ENCODE data around the gene DHX36. TPM values are rescaled to one million over a fixed set of nuclear protein-coding genes. Genes with fewer than 3 reads are reported as not detected.

Gene DHX36, protein sequence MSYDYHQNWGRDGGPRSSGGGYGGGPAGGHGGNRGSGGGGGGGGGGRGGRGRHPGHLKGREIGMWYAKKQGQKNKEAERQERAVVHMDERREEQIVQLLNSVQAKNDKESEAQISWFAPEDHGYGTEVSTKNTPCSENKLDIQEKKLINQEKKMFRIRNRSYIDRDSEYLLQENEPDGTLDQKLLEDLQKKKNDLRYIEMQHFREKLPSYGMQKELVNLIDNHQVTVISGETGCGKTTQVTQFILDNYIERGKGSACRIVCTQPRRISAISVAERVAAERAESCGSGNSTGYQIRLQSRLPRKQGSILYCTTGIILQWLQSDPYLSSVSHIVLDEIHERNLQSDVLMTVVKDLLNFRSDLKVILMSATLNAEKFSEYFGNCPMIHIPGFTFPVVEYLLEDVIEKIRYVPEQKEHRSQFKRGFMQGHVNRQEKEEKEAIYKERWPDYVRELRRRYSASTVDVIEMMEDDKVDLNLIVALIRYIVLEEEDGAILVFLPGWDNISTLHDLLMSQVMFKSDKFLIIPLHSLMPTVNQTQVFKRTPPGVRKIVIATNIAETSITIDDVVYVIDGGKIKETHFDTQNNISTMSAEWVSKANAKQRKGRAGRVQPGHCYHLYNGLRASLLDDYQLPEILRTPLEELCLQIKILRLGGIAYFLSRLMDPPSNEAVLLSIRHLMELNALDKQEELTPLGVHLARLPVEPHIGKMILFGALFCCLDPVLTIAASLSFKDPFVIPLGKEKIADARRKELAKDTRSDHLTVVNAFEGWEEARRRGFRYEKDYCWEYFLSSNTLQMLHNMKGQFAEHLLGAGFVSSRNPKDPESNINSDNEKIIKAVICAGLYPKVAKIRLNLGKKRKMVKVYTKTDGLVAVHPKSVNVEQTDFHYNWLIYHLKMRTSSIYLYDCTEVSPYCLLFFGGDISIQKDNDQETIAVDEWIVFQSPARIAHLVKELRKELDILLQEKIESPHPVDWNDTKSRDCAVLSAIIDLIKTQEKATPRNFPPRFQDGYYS
- 117 TPM for total RNA-seq

GRCh38 chr3:154323891-154324738 lies at the start of gene DHX36:
Gene DHX36 (minus strand): TSS chr3:154324487. CDS start chr3:154324416, 71 bp downstream.
- H3K27me3 ChIP-seq (ENCODE audit: insufficient read depth, low read length), result no peaks in the 10 kb centered on the region
- peaks cover 39% of the 10 kb centered on the region for H3K4me1 ChIP-seq (ENCODE audit: insufficient read depth, low read length)
- H3K9me3 ChIP-seq (ENCODE audit: low read depth, low read length), result no peaks in the 10 kb centered on the region
- peak within 1 kb of the TSS; percentile 77 for H3K4me3 ChIP-seq (ENCODE audit: low read length)

DNA sequence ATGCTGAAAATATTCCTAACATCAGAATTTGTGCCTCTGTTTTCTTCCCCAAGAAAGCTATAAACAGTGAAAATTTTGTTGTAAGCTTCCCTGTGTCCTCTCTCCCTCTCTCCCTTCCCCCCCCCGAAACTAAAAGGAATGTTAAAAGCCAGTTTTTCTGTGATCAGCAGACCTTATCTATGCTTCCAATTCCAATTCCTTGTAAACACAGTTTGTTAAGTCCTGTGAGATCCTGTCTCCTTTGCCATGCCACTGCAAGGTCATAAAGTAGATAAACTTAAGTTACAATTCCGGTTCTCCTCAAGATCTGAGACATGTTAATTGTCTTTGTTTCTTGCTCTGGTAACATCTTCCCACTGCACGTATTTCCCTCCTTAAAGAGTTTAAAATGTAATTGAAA lies 42.9 kb upstream of the DHX36 start:
- Histone ChIP-seq H3K27me3 (ENCODE audit: insufficient read depth, low read length) (no peaks in the 10 kb centered on the region), H3K4me3 (ENCODE audit: low read length) (no peak overlapping the region), H3K9me3 (ENCODE audit: low read depth, low read length) (no peaks in the 10 kb centered on the region), H3K4me1 (ENCODE audit: insufficient read depth, low read length) (no peaks in the 10 kb centered on the region)

GRCh38 chr3:154364849-154365248 lies 40.6 kb upstream of the DHX36 start:
- Histone ChIP-seq H3K27me3 (ENCODE audit: insufficient read depth, low read length) (no peaks in the 10 kb centered on the region), H3K4me1 (ENCODE audit: insufficient read depth, low read length) (no peaks in the 10 kb centered on the region), H3K4me3 (ENCODE audit: low read length) (no peak overlapping the region), H3K9me3 (ENCODE audit: low read depth, low read length) (no peaks in the 10 kb centered on the region)

GRCh38 chr3:154361099-154361498 lies 36.8 kb upstream of the DHX36 start:
- Histone ChIP-seq H3K4me1 (ENCODE audit: insufficient read depth, low read length) (no peaks in the 10 kb centered on the region), H3K4me3 (ENCODE audit: low read length) (no peak overlapping the region), H3K9me3 (ENCODE audit: low read depth, low read length) (no peaks in the 10 kb centered on the region), H3K27me3 (ENCODE audit: insufficient read depth, low read length) (no peaks in the 10 kb centered on the region)

- H3K4me3 ChIP-seq (ENCODE audit: low read length), result no peak overlapping the region
- no peaks in the 10 kb centered on the region for H3K27me3 ChIP-seq (ENCODE audit: insufficient read depth, low read length)
- no peaks in the 10 kb centered on the region for H3K9me3 ChIP-seq (ENCODE audit: low read depth, low read length)
- H3K4me1 ChIP-seq (ENCODE audit: insufficient read depth, low read length), result no peaks in the 10 kb centered on the region
These were observed 31.7 kb upstream of the DHX36 start for GRCh38 chr3:154356009-154356408.

- H3K4me1 ChIP-seq (ENCODE audit: insufficient read depth, low read length), result no peaks in the 10 kb centered on the region
- H3K9me3 ChIP-seq (ENCODE audit: low read depth, low read length), result no peaks in the 10 kb centered on the region
- H3K4me3 ChIP-seq (ENCODE audit: low read length), result no peak overlapping the region
- peaks cover 5% of the 10 kb centered on the region for H3K27me3 ChIP-seq (ENCODE audit: insufficient read depth, low read length)
These were observed 24.9 kb upstream of the DHX36 start for GRCh38 chr3:154349223-154349622.

DNA sequence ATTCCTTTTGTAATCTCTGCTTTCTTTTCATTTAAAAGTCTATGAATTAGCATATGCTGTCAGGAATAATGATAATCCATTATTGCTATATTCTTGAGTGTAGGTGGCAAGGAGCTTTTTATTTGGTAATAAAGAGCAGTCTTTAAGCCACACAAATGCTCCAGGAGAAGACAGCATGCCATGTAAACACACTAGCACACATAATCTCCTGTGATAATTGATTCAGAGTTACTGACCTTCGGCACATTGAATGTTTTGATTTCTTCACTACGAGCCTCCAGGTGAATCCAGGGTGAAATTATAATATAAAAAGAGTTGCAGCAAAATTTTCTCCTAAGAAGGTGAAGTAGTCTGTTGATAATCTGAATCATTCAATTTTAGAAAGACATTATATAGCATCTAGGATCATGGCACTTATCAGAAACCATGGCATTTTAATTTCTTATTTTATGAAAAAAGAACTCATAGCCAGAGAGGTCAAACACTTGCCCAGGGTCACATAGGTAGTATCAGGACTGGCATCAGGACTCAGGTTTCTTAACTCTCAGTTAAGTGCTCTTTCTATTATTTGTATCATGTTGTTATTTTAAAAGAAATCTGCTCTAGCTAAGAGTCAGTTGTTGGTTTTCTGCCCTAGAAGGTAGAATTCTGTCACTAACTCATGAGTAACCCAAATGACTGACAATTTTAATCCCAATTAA lies 21.3 kb upstream of the DHX36 start:
- no peaks in the 10 kb centered on the region for H3K9me3 ChIP-seq (ENCODE audit: low read depth, low read length)
- H3K27me3 ChIP-seq (ENCODE audit: insufficient read depth, low read length), result peaks cover 6% of the 10 kb centered on the region
- H3K4me3 ChIP-seq (ENCODE audit: low read length), result no peak overlapping the region
- H3K4me1 ChIP-seq (ENCODE audit: insufficient read depth, low read length), result no peaks in the 10 kb centered on the region

DNA sequence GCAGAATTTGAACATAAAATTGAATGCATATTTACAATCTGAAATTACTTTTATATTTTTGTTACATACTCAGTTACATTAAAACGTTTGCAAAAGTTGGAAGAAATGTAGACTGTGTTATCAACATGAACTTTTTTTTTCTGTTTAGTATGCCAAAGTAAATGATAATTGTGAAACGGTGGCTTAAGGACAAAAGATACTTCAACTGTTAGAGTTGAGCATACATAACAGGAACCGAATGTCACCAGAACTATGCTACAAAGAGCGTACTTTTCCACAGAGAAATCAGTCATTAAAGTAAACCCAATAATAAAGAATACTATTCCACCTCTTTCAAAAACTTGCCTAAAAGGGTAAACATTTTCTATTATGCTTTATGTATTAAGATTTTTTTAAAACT lies 14.3 kb upstream of the DHX36 start:
- H3K4me3 ChIP-seq (ENCODE audit: low read length), result no peak overlapping the region
- H3K9me3 ChIP-seq (ENCODE audit: low read depth, low read length), result no peaks in the 10 kb centered on the region
- H3K27me3 ChIP-seq (ENCODE audit: insufficient read depth, low read length), result peaks cover 3% of the 10 kb centered on the region
- no peaks in the 10 kb centered on the region for H3K4me1 ChIP-seq (ENCODE audit: insufficient read depth, low read length)

DNA sequence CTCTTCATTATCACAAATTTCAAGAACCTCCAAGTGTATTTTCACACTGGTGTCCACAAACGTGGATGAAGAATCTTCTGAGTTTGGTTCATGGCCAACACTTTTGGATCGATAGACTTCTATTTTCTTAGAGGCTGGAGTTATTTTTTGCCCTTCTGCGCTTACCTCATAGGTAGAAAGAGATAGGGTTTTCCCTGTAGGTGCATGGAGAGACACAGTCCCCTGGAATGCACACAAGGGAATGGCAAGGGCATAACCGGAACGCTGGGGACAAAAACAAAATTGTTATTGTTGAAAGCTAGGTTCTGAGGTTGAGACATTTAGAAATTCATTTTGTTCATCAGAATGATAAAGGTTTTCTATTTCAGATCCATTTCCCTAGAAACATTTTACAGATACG lies 13.7 kb upstream of the DHX36 start:
- no peaks in the 10 kb centered on the region for H3K4me1 ChIP-seq (ENCODE audit: insufficient read depth, low read length)
- peaks cover 3% of the 10 kb centered on the region for H3K27me3 ChIP-seq (ENCODE audit: insufficient read depth, low read length)
- H3K4me3 ChIP-seq (ENCODE audit: low read length), result no peak overlapping the region
- no peaks in the 10 kb centered on the region for H3K9me3 ChIP-seq (ENCODE audit: low read depth, low read length)

GRCh38 chr3:154334973-154335420 lies 10.7 kb upstream of the DHX36 start:
- Histone ChIP-seq H3K9me3 (ENCODE audit: low read depth, low read length) (no peaks in the 10 kb centered on the region), H3K27me3 (ENCODE audit: insufficient read depth, low read length) (no peaks in the 10 kb centered on the region), H3K4me3 (ENCODE audit: low read length) (no peak overlapping the region), H3K4me1 (ENCODE audit: insufficient read depth, low read length) (no peaks in the 10 kb centered on the region)

GRCh38 chr3:154327871-154328270 lies 3.6 kb upstream of the DHX36 start:
- H3K27me3 ChIP-seq (ENCODE audit: insufficient read depth, low read length), result no peaks in the 10 kb centered on the region
- no peak overlapping the region for H3K4me3 ChIP-seq (ENCODE audit: low read length)
- H3K9me3 ChIP-seq (ENCODE audit: low read depth, low read length), result no peaks in the 10 kb centered on the region

DNA sequence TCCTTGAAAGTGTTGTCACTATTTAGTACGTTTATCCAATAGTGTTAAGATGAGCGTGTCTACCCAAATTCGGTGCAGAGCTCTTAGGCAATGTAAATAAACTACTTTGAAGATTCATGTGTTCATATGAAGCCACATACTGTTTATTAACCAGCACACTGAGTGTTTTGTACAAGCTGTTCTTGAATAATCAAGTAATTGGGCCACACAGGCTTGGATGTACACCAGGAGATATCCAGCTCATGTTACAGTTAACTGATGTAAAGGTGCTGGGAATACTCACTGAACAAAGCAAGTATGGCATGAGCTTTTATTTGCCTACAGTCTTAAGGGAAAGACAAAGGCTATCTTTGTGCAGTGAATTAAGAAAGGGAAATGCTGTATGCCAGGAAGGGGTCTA lies 632 bp upstream of the DHX36 start:
- Histone ChIP-seq H3K4me1 (ENCODE audit: insufficient read depth, low read length) (peaks cover 33% of the 10 kb centered on the region), H3K9me3 (ENCODE audit: low read depth, low read length) (no peaks in the 10 kb centered on the region), H3K27me3 (ENCODE audit: insufficient read depth, low read length) (no peaks in the 10 kb centered on the region), H3K4me3 (ENCODE audit: low read length) (peak overlapping the region; percentile 77)

More at GRCh38 chr3:154327871-154328270, 3.6 kb upstream of the DHX36 start:
- peaks cover 9% of the 10 kb centered on the region for H3K4me1 ChIP-seq (ENCODE audit: insufficient read depth, low read length)

DNA sequence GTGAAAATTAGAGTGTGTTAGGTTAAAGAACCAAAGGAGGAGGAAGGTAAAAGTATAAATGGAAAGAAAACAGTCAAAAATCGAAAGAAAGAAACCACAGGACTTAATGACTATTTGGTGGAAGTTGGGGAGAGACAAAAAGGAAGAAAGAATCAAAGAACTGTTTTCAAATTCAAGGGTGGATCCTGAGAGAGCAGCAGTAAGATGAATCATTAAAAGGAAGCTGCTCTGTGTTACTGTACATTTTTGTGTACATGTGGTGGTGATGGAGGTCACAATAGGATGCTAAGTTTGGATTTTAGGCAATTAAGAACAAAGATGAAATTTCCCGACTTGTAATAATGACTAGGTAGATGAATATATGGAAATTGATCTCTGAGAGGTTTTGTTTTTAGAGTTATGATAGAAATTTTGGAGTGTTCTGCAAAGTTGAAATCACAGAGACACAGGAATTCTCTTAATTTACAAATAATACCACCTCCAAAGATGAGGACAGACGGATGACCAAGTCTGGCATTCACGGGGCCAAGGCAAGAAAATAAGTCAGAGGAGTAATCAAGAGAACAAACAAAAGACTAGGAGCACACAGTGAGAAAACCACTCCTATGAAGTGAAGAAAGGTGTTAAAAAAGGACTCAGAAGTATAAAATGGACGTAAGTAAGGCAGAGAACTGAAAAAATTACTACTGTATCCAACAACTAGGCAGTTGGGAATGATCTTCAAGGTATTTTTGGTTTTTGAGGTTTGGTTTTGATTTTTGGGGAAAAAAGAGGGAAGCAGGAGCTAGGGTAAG lies 7.1 kb downstream of the DHX36 start:
- Histone ChIP-seq H3K4me3 (ENCODE audit: low read length) (no peak overlapping the region), H3K9me3 (ENCODE audit: low read depth, low read length) (no peaks in the 10 kb centered on the region), H3K4me1 (ENCODE audit: insufficient read depth, low read length) (peaks cover 35% of the 10 kb centered on the region), H3K27me3 (ENCODE audit: insufficient read depth, low read length) (no peaks in the 10 kb centered on the region)
